SU-DHL-6 (cell line): ENCODE results near the gene FLII.

ENCODE experiments used
- EZH2phosphoT487 ChIP-seq: fragments of 200-600 bp; sonication (generic), shearing (Covaris generic); conservative IDR thresholded peaks from 2 replicates; pipeline ENCODE4 v1.6.1; 2018; ENCODE audit warnings: mild to moderate bottlenecking, antibody characterized with exemption, low read length, moderate library complexity, mixed read lengths
- TF ChIP-seq, protein P1 (sequence below): fragments of 200-600 bp; sonication (generic); IDR thresholded peaks from one replicate; pipeline ENCODE4 v1.5.1; 2017; ENCODE audit warnings: antibody characterized with exemption, mild to moderate bottlenecking, low read length, moderate library complexity; ENCODE audit not compliant: insufficient read depth, poor library complexity, severe bottlenecking

DNA sequence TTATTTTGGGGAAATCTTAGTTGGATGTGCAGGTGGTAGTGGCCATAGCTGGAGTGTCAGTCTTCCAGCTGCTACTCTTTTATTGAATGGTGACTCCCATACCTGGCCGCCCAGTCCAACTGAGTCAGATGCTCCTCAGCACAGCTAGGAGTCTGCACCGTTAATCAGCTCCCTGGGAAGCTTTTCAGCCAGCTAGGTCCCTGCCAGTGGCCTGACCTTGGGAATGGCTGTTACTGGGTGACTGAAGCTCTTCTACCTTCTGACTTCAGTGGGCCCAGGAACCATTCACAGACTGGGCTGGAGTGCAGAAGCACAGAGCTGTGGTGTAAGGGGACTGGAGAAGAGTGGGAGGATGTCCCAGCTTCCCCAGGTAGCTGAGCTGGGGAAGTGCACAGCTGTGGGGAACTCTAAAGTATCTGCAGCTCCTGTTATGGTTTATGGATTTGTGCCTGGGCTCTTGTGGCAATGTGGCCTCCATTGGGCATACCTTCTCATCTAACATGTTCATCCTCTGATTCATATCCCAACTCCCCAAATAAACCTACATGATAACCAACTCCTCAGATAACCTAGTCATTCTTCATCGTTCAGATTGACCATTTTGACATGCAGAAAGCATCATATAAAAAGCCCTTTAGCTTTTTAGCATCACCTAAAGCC lies 60.9 kb downstream of the FLII start:
- TF ChIP-seq, protein P1, sequence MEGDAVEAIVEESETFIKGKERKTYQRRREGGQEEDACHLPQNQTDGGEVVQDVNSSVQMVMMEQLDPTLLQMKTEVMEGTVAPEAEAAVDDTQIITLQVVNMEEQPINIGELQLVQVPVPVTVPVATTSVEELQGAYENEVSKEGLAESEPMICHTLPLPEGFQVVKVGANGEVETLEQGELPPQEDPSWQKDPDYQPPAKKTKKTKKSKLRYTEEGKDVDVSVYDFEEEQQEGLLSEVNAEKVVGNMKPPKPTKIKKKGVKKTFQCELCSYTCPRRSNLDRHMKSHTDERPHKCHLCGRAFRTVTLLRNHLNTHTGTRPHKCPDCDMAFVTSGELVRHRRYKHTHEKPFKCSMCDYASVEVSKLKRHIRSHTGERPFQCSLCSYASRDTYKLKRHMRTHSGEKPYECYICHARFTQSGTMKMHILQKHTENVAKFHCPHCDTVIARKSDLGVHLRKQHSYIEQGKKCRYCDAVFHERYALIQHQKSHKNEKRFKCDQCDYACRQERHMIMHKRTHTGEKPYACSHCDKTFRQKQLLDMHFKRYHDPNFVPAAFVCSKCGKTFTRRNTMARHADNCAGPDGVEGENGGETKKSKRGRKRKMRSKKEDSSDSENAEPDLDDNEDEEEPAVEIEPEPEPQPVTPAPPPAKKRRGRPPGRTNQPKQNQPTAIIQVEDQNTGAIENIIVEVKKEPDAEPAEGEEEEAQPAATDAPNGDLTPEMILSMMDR: no peak
- no peak for TF ChIP-seq EZH2phosphoT487
